ELR (cell line): Measurements from ENCODE around the gene C5.
A peak's percentile ranks its signal among the peaks of the same experiment; 100 is the strongest.

ENCODE experiments used
- DNase-seq: peaks from one replicate; pipeline ENCODE4 v3.0.0-alpha.2; 2015; ENCODE audit warnings: low read depth

The C5 gene

GRCh38 chr9:120909904-120910303, 140.2 kb downstream of the C5 start:
- peak; percentile 35 for DNase-seq

DNA sequence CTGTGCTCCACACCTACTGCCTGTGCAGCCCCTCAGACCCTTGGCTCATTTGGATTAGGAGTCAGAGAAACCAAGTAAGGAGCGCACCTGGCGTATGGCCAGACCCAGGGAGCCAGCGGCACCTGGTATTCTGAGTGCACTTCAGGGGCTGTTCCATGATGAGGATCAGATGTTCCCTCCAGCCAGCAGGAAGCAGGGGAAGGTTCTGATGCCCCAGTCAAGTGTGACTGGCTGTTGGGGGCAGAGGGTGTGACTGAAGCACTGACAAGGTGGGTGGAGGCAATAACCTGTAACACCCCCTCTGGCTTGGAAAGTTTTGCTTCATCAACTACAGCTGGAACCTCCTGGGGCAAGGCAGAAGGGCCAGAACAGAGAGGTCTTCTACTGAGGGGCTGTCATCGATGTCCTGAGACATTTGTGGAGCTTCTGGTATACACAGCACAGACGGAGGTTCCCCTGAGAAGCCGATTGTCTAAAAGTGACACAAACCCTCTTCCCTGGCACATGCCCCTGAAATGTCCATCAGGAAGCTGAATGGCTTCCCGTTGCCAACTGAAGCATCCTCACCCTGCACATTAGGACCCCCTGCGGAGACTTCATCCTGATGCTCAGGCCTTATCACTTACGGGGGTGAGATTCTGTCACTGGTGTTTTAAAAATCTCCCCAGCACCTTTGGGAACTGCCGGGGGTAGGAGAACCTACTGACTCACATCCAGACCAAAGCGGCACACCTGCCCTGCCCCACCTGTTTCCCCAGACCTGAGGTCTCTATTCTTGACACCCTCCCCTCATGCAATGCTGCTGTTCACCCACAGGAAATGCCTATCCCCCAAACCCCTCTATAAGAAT, 144.5 kb downstream of the C5 start:
- no peak for DNase-seq

DNA sequence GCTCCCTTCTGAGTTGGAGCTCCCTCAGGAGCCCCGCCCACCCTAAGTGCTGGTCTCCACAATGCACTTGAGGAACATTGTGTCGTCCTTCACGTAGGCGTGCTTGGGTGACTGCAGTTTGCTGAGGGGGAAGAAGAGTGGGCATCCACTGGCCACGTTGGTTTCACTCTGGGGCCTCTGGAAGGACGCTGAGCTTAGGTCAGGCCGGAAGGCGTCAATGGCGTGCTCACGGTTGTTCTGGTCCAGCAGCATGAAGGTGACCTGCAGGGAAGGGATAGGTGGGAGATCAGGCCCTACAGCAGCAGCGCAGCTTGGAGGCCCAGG, 145.1 kb downstream of the C5 start:
- DNase-seq, result no peak

- DNase-seq, result no peak
Measured at GRCh38 chr9:120904061-120904977, 145.8 kb downstream of the C5 start.

- no peak for DNase-seq
Measured at GRCh38 chr9:120902569-120903535, 147.2 kb downstream of the C5 start.
